ENCODE results near the gene MLN. TPM values are rescaled to one million over a fixed set of nuclear protein-coding genes. Genes with fewer than 3 reads are reported as not detected.

The MLN gene
- polyA plus RNA-seq, 6 donors from 2014 or later, result not detected

Other genes with a start within 250 kb of the MLN start
- gene BAK1, start 223.7 kb downstream of the MLN start, polyA plus RNA-seq (ENCODE audit: low read depth in 6 of 6), result 10 to 100 TPM; 11.7 to 22.6 (median 13.6) TPM
- 1 to 10 TPM in 4 of 6 donors, under 1 TPM in 2; 0.22 to 6.4 (median 1.7) TPM for gene ITPR3, start 182.7 kb downstream of the MLN start, polyA plus RNA-seq (ENCODE audit: low read depth in 6 of 6)
- gene UQCC2, start 92.3 kb downstream of the MLN start, polyA plus RNA-seq (ENCODE audit: low read depth in 6 of 6), result 10 to 100 TPM; 29.4 to 53.0 (median 44.4) TPM
- gene IP6K3, start 57.1 kb downstream of the MLN start, polyA plus RNA-seq (ENCODE audit: low read depth in 6 of 6), result not detected
- 10 to 100 TPM; 15.4 to 51.3 (median 27.9) TPM for gene LEMD2, start 14.9 kb downstream of the MLN start, polyA plus RNA-seq (ENCODE audit: low read depth in 6 of 6)